ENCODE data around the gene GCNT1. TPM values are rescaled to one million over a fixed set of nuclear protein-coding genes. Genes with fewer than 3 reads are reported as not detected.

The GCNT1 gene
- total RNA-seq, 2 experiments from 2014 or later: 0.36 to 0.53 TPM

DNA sequence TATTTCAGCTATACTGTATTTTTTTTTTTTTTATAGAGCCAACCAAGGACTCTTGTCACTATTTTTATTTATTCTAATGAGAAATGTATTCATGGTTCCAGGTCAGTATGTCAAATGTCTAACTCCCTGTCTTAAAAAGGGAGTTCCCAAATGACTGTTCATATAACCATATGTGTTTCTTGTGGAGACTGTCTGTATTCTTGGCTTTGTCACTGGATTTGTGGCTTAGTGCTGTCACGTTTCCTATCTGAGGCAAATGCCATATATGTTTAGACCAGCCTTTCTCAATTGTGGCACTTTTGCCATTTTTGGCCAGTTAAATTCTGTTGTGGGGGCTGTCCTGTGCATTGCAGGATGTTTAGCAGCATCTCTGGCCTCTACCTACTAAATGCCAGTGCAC, 3.1 kb downstream of the GCNT1 start:
- Mint-ChIP-seq H3K27ac (no peak overlapping the region), H3K36me3 (ENCODE audit: low read depth) (no peaks in the 10 kb centered on the region), H3K4me3 (peak overlapping the region; percentile 11), H3K9me3 (no peaks in the 10 kb centered on the region), H3K27me3 (no peaks in the 10 kb centered on the region), H3K4me1 (ENCODE audit: low read depth) (peaks cover 17% of the 10 kb centered on the region)
- DNase-seq (no peak), ATAC-seq (ENCODE audit: poor library complexity) (no peak)
- Histone ChIP-seq H3K4me1 (ENCODE audit: insufficient read depth, low read length) (peaks cover 15% of the 10 kb centered on the region), H3K27me3 (ENCODE audit: control insufficient read depth in 1 of 2, insufficient read depth in 2 of 2, low read length in 2 of 2) (no peaks in the 10 kb centered on the region), H3K27ac (ENCODE audit: low read depth in 1 of 2, low read length in 2 of 2) (no peak overlapping the region), H3K9me3 (ENCODE audit: control insufficient read depth in 1 of 2, insufficient read depth in 1 of 2, low read length in 2 of 2) (no peaks in the 10 kb centered on the region), H3K4me3 (ENCODE audit: low read length) (no peak overlapping the region), H3K36me3 (ENCODE audit: insufficient read depth, low read length) (no peaks in the 10 kb centered on the region)
- intact Hi-C loops (cut with DNase I, micrococcal nuclease): no loop called here
- TF ChIP-seq, protein P1, sequence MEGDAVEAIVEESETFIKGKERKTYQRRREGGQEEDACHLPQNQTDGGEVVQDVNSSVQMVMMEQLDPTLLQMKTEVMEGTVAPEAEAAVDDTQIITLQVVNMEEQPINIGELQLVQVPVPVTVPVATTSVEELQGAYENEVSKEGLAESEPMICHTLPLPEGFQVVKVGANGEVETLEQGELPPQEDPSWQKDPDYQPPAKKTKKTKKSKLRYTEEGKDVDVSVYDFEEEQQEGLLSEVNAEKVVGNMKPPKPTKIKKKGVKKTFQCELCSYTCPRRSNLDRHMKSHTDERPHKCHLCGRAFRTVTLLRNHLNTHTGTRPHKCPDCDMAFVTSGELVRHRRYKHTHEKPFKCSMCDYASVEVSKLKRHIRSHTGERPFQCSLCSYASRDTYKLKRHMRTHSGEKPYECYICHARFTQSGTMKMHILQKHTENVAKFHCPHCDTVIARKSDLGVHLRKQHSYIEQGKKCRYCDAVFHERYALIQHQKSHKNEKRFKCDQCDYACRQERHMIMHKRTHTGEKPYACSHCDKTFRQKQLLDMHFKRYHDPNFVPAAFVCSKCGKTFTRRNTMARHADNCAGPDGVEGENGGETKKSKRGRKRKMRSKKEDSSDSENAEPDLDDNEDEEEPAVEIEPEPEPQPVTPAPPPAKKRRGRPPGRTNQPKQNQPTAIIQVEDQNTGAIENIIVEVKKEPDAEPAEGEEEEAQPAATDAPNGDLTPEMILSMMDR (IDR thresholded peaks at IDR 0.05): no peak
- ChIA-PET POLR2A (no interaction called here), CTCF (interaction anchor here (0.8 kb wide), 1 partner anchor 534 kb away, joined by 3 read pairs; no protein-coding TSS in a partner anchor)

DNA sequence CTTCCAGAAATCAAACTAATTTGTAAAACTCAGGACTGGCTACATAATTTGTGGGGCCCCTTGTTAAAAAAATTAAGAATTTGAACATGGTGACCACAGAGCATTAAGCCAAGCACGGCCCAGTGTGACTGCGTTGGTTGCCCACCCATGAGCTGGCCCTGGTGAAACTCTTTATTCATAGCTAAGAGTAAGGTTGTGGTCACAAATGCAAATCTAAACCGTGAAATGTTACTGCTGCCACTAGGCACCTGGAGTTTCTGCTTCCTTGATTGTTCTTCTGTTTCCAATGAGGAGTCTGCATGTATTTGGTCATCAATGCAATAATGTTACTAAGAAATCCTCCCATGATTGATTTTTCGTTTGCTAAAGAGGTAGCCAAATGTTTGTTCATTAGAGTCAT, 4.2 kb downstream of the GCNT1 start:
- TF ChIP-seq, protein P1 (IDR thresholded peaks at IDR 0.05): no peak
- H3K9me3 Mint-ChIP-seq: no peaks in the 10 kb centered on the region
- H3K4me1 Mint-ChIP-seq (ENCODE audit: low read depth): peaks cover 17% of the 10 kb centered on the region
- Histone ChIP-seq H3K4me3 (ENCODE audit: low read length) (no peak overlapping the region), H3K27ac (ENCODE audit: low read depth in 1 of 2, low read length in 2 of 2) (no peak overlapping the region), H3K36me3 (ENCODE audit: insufficient read depth, low read length) (no peaks in the 10 kb centered on the region), H3K27me3 (ENCODE audit: control insufficient read depth in 1 of 2, insufficient read depth in 2 of 2, low read length in 2 of 2) (no peaks in the 10 kb centered on the region), H3K9me3 (ENCODE audit: control insufficient read depth in 1 of 2, insufficient read depth in 1 of 2, low read length in 2 of 2) (no peaks in the 10 kb centered on the region), H3K4me1 (ENCODE audit: insufficient read depth, low read length) (peaks cover 15% of the 10 kb centered on the region)
- ATAC-seq (ENCODE audit: poor library complexity) (no peak), DNase-seq (no peak)
- intact Hi-C loops (cut with DNase I, micrococcal nuclease): no loop called here
- H3K27ac Mint-ChIP-seq: no peak overlapping the region
- no peak overlapping the region for H3K4me3 Mint-ChIP-seq
- no peaks in the 10 kb centered on the region for H3K27me3 Mint-ChIP-seq
- H3K36me3 Mint-ChIP-seq (ENCODE audit: low read depth): no peaks in the 10 kb centered on the region
- ChIA-PET POLR2A (no interaction called here), CTCF (no interaction called here)

DNA sequence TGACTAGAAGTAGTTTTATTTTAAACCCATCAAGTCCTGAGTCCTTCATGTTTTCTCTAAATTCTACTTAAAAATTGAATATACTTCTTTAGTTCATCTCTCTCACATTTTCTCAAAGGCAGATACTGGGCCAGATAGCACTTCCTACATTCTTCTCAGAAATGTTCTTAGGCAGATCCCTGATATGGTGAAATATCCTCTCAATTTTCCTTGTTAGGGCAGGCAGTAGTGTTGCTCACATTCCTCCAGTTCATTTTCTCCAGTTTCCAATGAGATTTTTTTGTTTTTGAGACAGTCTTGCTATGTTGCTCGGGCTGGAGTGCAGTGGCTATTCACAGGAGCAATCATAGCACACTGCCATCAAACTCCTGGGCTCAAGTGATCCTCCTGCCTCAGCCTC, 5.7 kb downstream of the GCNT1 start:
- CTCF ChIA-PET: no interaction called here
- no peaks in the 10 kb centered on the region for H3K36me3 ChIP-seq (ENCODE audit: insufficient read depth, low read length)
- ATAC-seq (ENCODE audit: poor library complexity) (no peak), DNase-seq (no peak)
- H3K27ac ChIP-seq (ENCODE audit: low read depth in 1 of 2, low read length in 2 of 2): no peak overlapping the region
- intact Hi-C loops (cut with DNase I, micrococcal nuclease): no loop called here
- Mint-ChIP-seq H3K36me3 (ENCODE audit: low read depth) (no peaks in the 10 kb centered on the region), H3K4me1 (ENCODE audit: low read depth) (peaks cover 8% of the 10 kb centered on the region), H3K27ac (no peak overlapping the region), H3K4me3 (no peak overlapping the region), H3K27me3 (no peaks in the 10 kb centered on the region), H3K9me3 (no peaks in the 10 kb centered on the region)
- H3K27me3 ChIP-seq (ENCODE audit: control insufficient read depth in 1 of 2, insufficient read depth in 2 of 2, low read length in 2 of 2): no peaks in the 10 kb centered on the region
- no peaks in the 10 kb centered on the region for H3K9me3 ChIP-seq (ENCODE audit: control insufficient read depth in 1 of 2, insufficient read depth in 1 of 2, low read length in 2 of 2)
- peaks cover 10% of the 10 kb centered on the region for H3K4me1 ChIP-seq (ENCODE audit: insufficient read depth, low read length)
- TF ChIP-seq, protein P1 (IDR thresholded peaks at IDR 0.05): no peak
- no peak overlapping the region for H3K4me3 ChIP-seq (ENCODE audit: low read length)
- POLR2A ChIA-PET: no interaction called here

All from CD4-positive, alpha-beta T cell (primary cell).